GM12864 (cell line): ENCODE data around the gene NDUFB3.

Source experiments
- DNase-seq: peaks from one replicate; pipeline ENCODE4 v3.0.0-alpha.2; 2011; ENCODE audit warnings: low read depth
- H3K4me3 ChIP-seq: 2 replicates; pipeline ENCODE4 v1.5.1; 2011; ENCODE audit warnings: mild to moderate bottlenecking, low read depth, low read length, control low read depth
- CTCF ChIP-seq: IDR thresholded peaks from 2 replicates; pipeline ENCODE4 v1.5.1; 2011; ENCODE audit warnings: low read depth, mild to moderate bottlenecking, moderate library complexity, low read length, control low read depth, inconsistent platforms; ENCODE audit errors: missing control alignments

The NDUFB3 gene

GRCh38 chr2:201128933-201129505 lies 57.2 kb downstream of the NDUFB3 start:
- DNase-seq: no peak
- peak overlapping the region; percentile 60 for H3K4me3 ChIP-seq
- TF ChIP-seq CTCF: no peak

GRCh38 chr2:201130524-201131186 lies 58.9 kb downstream of the NDUFB3 start:
- peak overlapping the region; percentile 60 for H3K4me3 ChIP-seq
- TF ChIP-seq CTCF: no peak
- DNase-seq: no peak

- no peak for TF ChIP-seq CTCF
- no peak for DNase-seq
Measured at GRCh38 chr2:201132518-201132917, 60.7 kb downstream of the NDUFB3 start.

More at GRCh38 chr2:201132518-201132917, 60.7 kb downstream of the NDUFB3 start:
- H3K4me3 ChIP-seq: peak overlapping the region; percentile 60
